A549 treated with DMSO at 1 μM for 4 hours (cell line): ENCODE measurements around the gene COMMD9. TPM values are rescaled to one million over a fixed set of nuclear protein-coding genes. Genes with fewer than 3 reads are reported as not detected.

ENCODE experiments used
- total RNA-seq: library from RNA; stranded (reverse); fragments of 200-300 nt; extraction: Qiagen RNA extraction; gene quantifications from 5 replicates; pipeline ENCODE4 v1.2.3, GENCODE V29; 2022; ENCODE audit warnings: low read depth

Gene COMMD9
- 37.0 to 57.4 TPM (median 55.8 TPM) in 5 replicates for total RNA-seq

DNA sequence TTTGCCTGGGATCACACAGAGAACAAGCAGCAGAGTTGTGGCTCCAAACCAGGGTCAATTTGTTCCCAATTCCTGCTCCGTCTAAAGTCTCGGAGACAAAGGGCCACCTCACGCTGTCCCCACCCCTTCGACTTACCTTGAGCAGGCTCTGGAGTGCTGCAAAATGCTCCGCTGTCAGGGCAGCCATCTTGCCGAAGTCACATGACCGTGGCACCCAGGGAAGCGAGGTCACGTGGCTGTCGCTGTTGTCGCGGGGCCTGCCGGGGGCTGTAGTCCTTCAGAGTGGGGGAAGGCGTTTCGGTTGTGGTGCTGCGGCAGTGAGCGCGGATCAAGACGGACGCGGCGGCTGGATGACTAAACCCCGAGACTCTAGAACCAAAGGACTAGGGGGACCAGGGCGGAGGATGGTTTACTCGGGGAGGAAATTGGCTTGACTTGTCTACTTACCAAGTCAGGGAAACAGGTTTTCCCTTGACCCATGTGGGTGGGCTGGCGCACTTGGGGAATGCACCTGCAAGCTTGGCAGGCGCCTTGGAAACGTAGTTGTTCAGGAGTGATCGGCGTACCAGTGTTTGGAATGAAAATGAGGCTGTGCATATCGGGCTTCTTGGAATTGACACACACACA lies at the start of gene COMMD9:
COMMD9 (minus strand) TSS at position 199 of the 627 bp plus-strand sequence; CDS start at position 187, 12 bp downstream.

GRCh38 chr11:36295926-36296325 lies 6.7 kb upstream of the COMMD9 start, which contains the start of gene PRR5L:
Gene PRR5L, plus strand, starts transcription at chr11:36296288. Its CDS starts 104,834 bp downstream, at chr11:36401122.

Other genes starting within 250 kb of the COMMD9 start
- gene PRR5L, start 6.9 kb upstream of the COMMD9 start, total RNA-seq: 9.2 to 12.8 TPM (median 12.0 TPM) in 5 replicates
- 6.7 to 8.1 TPM (median 7.8 TPM) in 5 replicates for gene TRAF6, start 220.8 kb upstream of the COMMD9 start, total RNA-seq